ENCODE data around the gene MET.

GRCh38 chr7:116736927-116737715 lies 65.1 kb downstream of the MET start:
- TF ChIP-seq CTCF (IDR thresholded peaks at IDR 0.05 in 4 of 5, conservative IDR thresholded peaks at IDR 0.05 in 1 of 5) (no peak), POLR2A (IDR thresholded peaks at IDR 0.05) (no peak)

Measured in gastrocnemius medialis (tissue), 4 donors.